ENCODE data around the gene PPP1R14D.

DNA sequence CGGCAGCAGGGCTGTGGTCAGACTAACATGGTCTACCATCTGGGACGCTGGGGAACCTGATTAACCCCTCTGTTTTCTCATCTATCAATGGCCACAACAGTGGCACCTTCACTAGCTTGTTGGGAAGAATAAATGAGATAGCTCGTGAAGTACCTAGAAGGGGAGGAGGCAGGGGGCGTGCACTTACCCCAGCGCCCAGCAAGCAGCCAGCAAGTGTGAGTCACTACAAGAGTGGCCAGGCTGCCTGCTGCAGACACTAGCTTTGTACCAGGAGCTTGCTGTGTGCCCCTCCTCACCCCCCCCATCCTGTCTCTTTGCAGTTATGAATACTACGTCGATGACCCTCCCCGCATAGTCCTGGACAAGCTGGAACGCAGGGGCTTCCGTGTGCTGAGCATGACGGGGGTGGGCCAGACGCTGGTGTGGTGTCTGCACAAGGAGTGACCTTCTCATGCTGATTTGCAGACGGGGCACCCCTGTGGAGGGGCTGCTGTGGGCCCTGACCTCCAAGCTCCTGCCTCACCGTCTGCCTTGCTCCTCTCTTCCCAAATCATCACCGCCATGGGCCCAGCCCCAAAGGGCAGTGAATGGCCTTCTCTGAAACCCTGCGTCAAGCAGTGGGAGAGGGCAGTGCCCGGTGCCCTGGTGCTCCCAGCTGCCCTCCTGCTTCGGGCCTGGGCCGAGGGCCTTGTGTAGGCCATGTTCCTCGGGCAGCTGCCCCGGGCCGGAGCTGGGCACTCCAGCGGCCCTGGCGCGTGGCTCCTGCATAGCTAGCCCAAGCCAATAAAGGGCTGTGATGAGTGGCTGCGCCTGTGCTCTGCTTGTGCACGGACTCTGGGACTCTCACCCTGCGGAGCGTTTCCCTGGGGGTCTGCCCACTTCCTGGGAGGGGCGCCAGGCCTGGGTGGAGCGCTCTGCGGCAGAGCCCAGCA is 61.3 kb downstream of the PPP1R14D start:
- TF ChIP-seq, protein P1, sequence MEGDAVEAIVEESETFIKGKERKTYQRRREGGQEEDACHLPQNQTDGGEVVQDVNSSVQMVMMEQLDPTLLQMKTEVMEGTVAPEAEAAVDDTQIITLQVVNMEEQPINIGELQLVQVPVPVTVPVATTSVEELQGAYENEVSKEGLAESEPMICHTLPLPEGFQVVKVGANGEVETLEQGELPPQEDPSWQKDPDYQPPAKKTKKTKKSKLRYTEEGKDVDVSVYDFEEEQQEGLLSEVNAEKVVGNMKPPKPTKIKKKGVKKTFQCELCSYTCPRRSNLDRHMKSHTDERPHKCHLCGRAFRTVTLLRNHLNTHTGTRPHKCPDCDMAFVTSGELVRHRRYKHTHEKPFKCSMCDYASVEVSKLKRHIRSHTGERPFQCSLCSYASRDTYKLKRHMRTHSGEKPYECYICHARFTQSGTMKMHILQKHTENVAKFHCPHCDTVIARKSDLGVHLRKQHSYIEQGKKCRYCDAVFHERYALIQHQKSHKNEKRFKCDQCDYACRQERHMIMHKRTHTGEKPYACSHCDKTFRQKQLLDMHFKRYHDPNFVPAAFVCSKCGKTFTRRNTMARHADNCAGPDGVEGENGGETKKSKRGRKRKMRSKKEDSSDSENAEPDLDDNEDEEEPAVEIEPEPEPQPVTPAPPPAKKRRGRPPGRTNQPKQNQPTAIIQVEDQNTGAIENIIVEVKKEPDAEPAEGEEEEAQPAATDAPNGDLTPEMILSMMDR (IDR thresholded peaks at IDR 0.05) = no peak
- no peak for TF ChIP-seq POLR2A (IDR thresholded peaks at IDR 0.05)
